Measurements from ENCODE around the gene THOC6.

THOC6 gene

DNA sequence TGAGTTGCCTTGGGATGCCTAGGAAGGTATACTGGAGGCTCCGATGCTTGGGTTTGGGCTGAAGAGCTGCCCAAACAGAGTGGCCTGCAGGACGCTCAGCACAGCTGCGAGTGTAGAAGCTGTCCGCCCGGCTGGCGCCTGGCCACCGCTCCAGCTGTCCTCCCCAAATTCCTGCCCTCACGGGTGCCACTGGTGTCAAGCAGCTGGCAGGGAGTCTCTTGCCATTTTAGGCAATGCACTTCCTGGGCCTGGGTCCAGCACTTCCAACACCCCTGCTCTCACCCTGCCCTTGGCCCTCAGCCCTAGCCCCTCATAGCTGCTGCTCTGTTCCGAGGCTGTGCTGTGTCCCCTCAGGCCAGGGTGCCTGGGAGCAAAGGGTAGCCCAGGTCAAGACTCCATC, 38.4 kb upstream of the THOC6 start:
- TF ChIP-seq, protein P1, sequence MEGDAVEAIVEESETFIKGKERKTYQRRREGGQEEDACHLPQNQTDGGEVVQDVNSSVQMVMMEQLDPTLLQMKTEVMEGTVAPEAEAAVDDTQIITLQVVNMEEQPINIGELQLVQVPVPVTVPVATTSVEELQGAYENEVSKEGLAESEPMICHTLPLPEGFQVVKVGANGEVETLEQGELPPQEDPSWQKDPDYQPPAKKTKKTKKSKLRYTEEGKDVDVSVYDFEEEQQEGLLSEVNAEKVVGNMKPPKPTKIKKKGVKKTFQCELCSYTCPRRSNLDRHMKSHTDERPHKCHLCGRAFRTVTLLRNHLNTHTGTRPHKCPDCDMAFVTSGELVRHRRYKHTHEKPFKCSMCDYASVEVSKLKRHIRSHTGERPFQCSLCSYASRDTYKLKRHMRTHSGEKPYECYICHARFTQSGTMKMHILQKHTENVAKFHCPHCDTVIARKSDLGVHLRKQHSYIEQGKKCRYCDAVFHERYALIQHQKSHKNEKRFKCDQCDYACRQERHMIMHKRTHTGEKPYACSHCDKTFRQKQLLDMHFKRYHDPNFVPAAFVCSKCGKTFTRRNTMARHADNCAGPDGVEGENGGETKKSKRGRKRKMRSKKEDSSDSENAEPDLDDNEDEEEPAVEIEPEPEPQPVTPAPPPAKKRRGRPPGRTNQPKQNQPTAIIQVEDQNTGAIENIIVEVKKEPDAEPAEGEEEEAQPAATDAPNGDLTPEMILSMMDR (IDR thresholded peaks at IDR 0.05; ENCODE audit: low read depth, low read length): no peak
- DNase-seq (ENCODE audit: extremely low read depth, low read depth): no peak

DNA sequence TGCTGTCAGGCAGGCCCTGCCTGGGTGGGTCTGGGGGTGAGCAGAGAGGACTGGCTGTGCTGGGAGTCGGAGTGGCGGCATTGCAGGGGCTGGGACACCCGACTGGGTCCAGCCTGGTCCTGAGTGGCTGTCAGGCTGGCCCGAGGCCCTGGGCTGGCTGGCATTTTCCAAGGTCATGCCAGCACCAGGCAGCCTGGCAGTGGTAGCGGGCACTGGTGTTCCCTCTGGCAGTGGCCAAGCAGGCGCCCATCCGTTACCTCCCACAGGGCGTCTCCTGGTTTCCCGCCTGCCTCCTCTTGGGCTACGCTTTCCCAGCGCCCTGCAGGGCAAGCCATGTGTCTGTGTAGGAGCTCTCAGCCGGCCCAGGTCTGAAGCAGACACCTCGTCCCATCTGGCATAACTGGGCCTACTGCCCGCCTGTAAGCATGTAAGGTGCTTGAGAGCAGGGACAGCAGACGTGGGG, 37.9 kb upstream of the THOC6 start:
- DNase-seq (ENCODE audit: extremely low read depth, low read depth): no peak

DNA sequence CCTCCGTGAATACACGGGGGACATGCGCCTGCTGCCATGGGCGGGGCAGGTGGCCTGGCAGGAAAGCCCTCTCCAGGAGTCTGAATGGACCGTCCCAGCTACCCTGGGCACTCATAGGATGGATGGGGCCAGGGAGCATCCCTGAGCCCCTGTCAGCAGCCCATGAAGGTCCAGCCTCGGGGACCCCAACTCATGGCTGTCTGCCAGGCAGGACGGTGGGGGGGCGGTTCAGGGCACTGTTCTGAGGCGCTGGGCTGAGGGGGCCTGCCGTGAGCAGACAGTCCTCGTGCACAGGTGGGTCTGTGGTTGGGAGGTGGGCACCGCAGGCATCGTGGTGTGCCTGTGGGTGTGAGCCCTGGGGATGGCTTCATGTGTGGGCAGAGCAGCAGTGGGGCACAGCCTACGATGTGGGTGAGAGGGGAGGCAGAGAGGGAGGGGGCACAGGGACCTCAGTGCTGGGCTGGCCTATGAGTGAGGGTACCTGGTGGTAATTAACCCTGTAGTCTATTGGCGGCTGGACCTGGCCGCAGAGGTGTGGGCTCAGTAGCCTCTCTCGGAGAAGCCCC, 37.1 kb upstream of the THOC6 start:
- TF ChIP-seq, protein P1 (IDR thresholded peaks at IDR 0.05; ENCODE audit: low read depth, low read length): no peak
- DNase-seq (ENCODE audit: extremely low read depth, low read depth): no peak

More for the DNA sequence above, 37.9 kb upstream of the THOC6 start:
- TF ChIP-seq, protein P1 (IDR thresholded peaks at IDR 0.05; ENCODE audit: low read depth, low read length): no peak

DNA sequence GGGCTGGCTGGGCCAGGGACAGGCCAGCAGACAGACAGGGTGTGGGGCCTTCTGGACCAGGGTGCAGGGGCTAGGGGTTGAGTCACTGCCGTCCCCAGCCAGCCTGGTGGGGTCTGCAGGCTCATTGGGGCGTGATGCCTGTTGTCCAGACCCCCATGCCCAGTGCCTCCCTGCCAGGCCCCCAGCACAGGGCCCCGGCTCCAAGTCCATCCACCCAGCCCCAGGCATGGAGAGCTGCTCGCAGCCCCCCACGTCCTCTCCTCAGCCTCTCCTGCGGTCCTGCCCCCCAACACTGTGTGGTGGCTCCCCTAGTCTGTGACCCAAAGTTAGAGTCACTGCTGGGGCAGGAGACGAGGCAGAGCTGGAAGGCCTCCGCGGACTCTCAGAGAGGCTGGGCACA, 36.5 kb upstream of the THOC6 start:
- no peak for DNase-seq (ENCODE audit: extremely low read depth, low read depth)
- TF ChIP-seq, protein P1 (IDR thresholded peaks at IDR 0.05; ENCODE audit: low read depth, low read length): no peak

DNA sequence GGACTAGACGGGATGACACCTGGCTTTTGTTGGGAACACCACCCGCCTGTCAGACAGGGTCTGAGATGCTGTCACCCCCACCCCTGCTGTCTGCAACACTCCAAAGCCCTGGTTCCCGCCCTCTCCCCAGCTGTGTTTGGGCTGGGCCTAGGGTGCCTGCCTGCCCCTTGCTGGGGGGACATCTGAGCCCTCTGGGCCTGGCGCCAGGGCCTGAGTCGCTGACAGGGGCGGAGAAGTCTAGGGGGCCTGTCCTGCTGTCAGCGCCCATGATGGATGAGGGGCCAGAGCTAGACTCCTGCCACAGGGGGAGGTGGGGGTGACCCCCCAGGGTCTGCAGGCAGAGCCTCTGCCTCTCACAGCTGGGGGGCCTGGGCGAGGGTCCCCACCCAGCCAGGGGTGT, 36.0 kb upstream of the THOC6 start:
- TF ChIP-seq, protein P1 (IDR thresholded peaks at IDR 0.05; ENCODE audit: low read depth, low read length): no peak
- no peak for DNase-seq (ENCODE audit: extremely low read depth, low read depth)

DNA sequence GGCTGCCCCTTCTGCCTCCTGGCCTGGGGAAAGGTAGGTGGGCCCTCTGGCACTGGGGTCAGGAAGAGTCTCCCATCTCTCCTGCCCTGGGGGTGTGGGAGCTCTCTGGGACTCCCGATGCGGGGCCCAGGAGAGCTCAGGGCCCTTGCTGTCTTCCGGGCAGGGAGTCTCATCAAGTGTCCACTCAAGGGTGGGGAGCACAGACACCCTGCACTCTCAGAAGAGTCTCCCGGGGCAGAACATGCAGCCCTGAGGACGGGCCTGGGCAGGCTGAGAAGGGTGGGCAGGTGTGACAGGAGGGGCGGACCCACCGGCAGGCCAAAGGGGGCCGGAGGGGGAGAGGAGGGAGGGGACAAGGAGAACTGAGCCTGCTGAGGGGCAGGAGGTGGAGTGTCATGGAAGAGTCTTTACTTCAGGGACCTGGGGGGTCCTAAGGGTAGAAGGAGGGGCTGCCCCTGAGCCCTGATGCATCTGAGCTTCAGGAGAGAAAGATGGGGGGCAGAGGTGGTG, 35.2 kb upstream of the THOC6 start:
- no peak for DNase-seq (ENCODE audit: extremely low read depth, low read depth)
- TF ChIP-seq, protein P1 (IDR thresholded peaks at IDR 0.05; ENCODE audit: low read depth, low read length): no peak

DNA sequence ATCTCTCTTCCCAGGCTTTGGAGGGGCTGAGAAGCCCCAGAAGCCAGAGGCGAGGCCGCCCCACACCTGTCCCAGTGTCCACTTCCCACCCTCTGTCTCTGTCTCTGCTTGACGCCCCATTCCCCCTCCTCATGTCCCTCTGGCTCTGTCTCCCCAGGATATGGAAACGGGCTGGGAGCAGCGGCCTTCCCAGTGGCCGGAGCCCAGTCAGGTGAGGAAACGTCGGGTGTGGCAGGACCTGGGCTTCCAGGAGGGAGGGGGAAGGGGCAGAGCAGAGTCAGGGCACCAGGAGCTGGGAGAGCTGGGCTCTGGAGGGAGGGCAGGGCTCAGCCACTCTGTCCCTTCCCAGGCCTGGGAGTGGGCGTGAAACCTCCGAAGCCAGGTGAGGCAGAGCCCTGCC, 32.9 kb upstream of the THOC6 start:
- no peak for DNase-seq (ENCODE audit: extremely low read depth, low read depth)
- TF ChIP-seq, protein P1 (IDR thresholded peaks at IDR 0.05; ENCODE audit: low read depth, low read length): no peak
